Measurements from ENCODE around the gene WDR93.
A peak's percentile ranks its signal among the peaks of the same experiment; 100 is the strongest.

The WDR93 gene

GRCh38 chr15:89693091-89693490 lies 2.5 kb downstream of the WDR93 start:
- no peak for DNase-seq

GRCh38 chr15:89693696-89694095 lies 3.1 kb downstream of the WDR93 start:
- no peak for DNase-seq

GRCh38 chr15:89695198-89695597 lies 4.6 kb downstream of the WDR93 start:
- DNase-seq = no peak

GRCh38 chr15:89704411-89704810 lies 13.8 kb downstream of the WDR93 start:
- no peak for DNase-seq

GRCh38 chr15:89707577-89707976 lies 17.0 kb downstream of the WDR93 start:
- DNase-seq = no peak

GRCh38 chr15:89714775-89715174 lies 24.2 kb downstream of the WDR93 start:
- no peak for DNase-seq

- DNase-seq = no peak
Measured at GRCh38 chr15:89723031-89723430, 32.4 kb downstream of the WDR93 start.

- no peak for DNase-seq
Measured at GRCh38 chr15:89724621-89725020, 34.0 kb downstream of the WDR93 start.

- no peak for DNase-seq
Measured at GRCh38 chr15:89725064-89725463, 34.5 kb downstream of the WDR93 start.

- no peak for DNase-seq
Measured at GRCh38 chr15:89728254-89728653, 37.6 kb downstream of the WDR93 start.

- DNase-seq = no peak
Measured at GRCh38 chr15:89731275-89731674, 40.7 kb downstream of the WDR93 start.

- DNase-seq = no peak
Measured at GRCh38 chr15:89732451-89733172, 42.0 kb downstream of the WDR93 start.

- DNase-seq = no peak
Measured at GRCh38 chr15:89735773-89736172, 45.2 kb downstream of the WDR93 start.

- DNase-seq = peak; percentile 40
Measured at GRCh38 chr15:89740137-89740536, 49.5 kb downstream of the WDR93 start.

- no peak for DNase-seq
Measured at GRCh38 chr15:89743011-89743410, 52.4 kb downstream of the WDR93 start.

GRCh38 chr15:89743594-89743993 lies 53.0 kb downstream of the WDR93 start:
- DNase-seq = no peak

GRCh38 chr15:89745131-89745530 lies 54.5 kb downstream of the WDR93 start:
- no peak for DNase-seq

GRCh38 chr15:89745768-89746167 lies 55.2 kb downstream of the WDR93 start:
- DNase-seq = no peak

- no peak for DNase-seq
Measured at GRCh38 chr15:89746386-89746780, 55.8 kb downstream of the WDR93 start.

GRCh38 chr15:89747708-89748682 lies 57.4 kb downstream of the WDR93 start:
- no peak for DNase-seq

- DNase-seq = no peak
Measured at GRCh38 chr15:89749054-89749453, 58.4 kb downstream of the WDR93 start.

GRCh38 chr15:89749526-89749925 lies 58.9 kb downstream of the WDR93 start:
- no peak for DNase-seq

- DNase-seq = no peak
Measured at GRCh38 chr15:89749951-89750559, 59.4 kb downstream of the WDR93 start.
